GM23248 (cell line): ENCODE data around the gene ZNRF1. TPM values are rescaled to one million over a fixed set of nuclear protein-coding genes. Genes with fewer than 3 reads are reported as not detected.

Experiments
- DNase-seq: peaks from one replicate; pipeline ENCODE4 v3.0.0-alpha.2; 2015
- H2AFZ ChIP-seq: fragments of 200-600 bp; sonication (generic); 2 replicates; pipeline ENCODE4 v1.6.1; 2016; ENCODE audit warnings: antibody characterized with exemption
- H3F3A ChIP-seq: fragments of 200-600 bp; sonication (generic); 2 replicates; pipeline ENCODE4 v1.6.1; 2016; ENCODE audit warnings: mild to moderate bottlenecking, antibody characterized with exemption, mixed run types; ENCODE audit not compliant: insufficient read depth
- H3K27ac ChIP-seq: fragments of 200-600 bp; sonication (generic); 2 replicates; pipeline ENCODE4 v1.5.1; 2016; ENCODE audit warnings: mild to moderate bottlenecking
- H3K27me3 ChIP-seq: fragments of 200-600 bp; sonication (generic); replicated peaks from 2 replicates; pipeline ENCODE4 v1.6.1; 2016; ENCODE audit warnings: mild to moderate bottlenecking; ENCODE audit not compliant: insufficient read depth
- H3K36me3 ChIP-seq: fragments of 200-600 bp; sonication (generic); 2 replicates; pipeline ENCODE4 v1.6.1; 2016; ENCODE audit warnings: low read depth, mild to moderate bottlenecking
- H3K4me1 ChIP-seq: fragments of 200-600 bp; sonication (generic); 2 replicates; pipeline ENCODE4 v1.6.1; 2016; ENCODE audit warnings: mild to moderate bottlenecking; ENCODE audit not compliant: insufficient read depth
- H3K4me2 ChIP-seq: fragments of 200-600 bp; sonication (generic); one replicate; pipeline ENCODE4 v1.6.1; 2016; ENCODE audit warnings: mild to moderate bottlenecking; ENCODE audit not compliant: unreplicated experiment
- H3K4me3 ChIP-seq: fragments of 200-600 bp; sonication (generic); 2 replicates; pipeline ENCODE4 v1.5.1; 2016; ENCODE audit warnings: mild to moderate bottlenecking
- H3K79me2 ChIP-seq: fragments of 200-600 bp; sonication (generic); 2 replicates; pipeline ENCODE4 v1.6.1; 2016; ENCODE audit warnings: mild to moderate bottlenecking; ENCODE audit not compliant: insufficient read depth
- H3K9ac ChIP-seq: fragments of 200-600 bp; sonication (generic); 2 replicates; pipeline ENCODE4 v1.6.1; 2016; ENCODE audit warnings: mild to moderate bottlenecking
- H3K9me2 ChIP-seq: fragments of 200-600 bp; sonication (generic); 2 replicates; pipeline ENCODE4 v1.6.1; 2016; ENCODE audit warnings: mixed run types, mild to moderate bottlenecking, moderate library complexity; ENCODE audit not compliant: insufficient read depth
- H3K9me3 ChIP-seq: fragments of 200-600 bp; sonication (generic); one replicate; pipeline ENCODE4 v1.6.1; 2017; ENCODE audit warnings: low read depth
- H4K20me1 ChIP-seq: fragments of 200-600 bp; sonication (generic); 2 replicates; pipeline ENCODE4 v1.6.0; 2016; ENCODE audit not compliant: insufficient read depth
- EZH2 ChIP-seq: fragments of 200-600 bp; sonication (generic); IDR thresholded peaks from 2 replicates; pipeline ENCODE4 v1.6.1; 2018; ENCODE audit warnings: antibody characterized with exemption, mild to moderate bottlenecking; ENCODE audit not compliant: insufficient read depth, poor library complexity, severe bottlenecking
- EZH2phosphoT487 ChIP-seq: fragments of 200-600 bp; sonication (generic); IDR thresholded peaks from 2 replicates; pipeline ENCODE4 v1.6.1; 2018; ENCODE audit warnings: antibody characterized with exemption, moderate library complexity, mild to moderate bottlenecking, low read depth; ENCODE audit not compliant: insufficient read depth
- WGBS, 2 experiments: methylation state at CpG; one replicate each; pipeline ENCODE4 v1.1.6; 2015 to 2017; ENCODE audit warnings: low lambda C conversion rate in 2 of 2, low coverage in 1 of 2; ENCODE audit errors: missing lambda C conversion rate in 2 of 2; 5-methylcytosine and 5-hydroxymethylcytosine counted together
- in situ Hi-C: fragments of 300-500 bp; cut with MboI; formaldehyde crosslinking; loops from 2 replicates; pipeline ENCODE4 v1.15.0; 2020
- polyA plus RNA-seq: library from polyadenylated mRNA; unstranded; fragments of >200 nt; fragmentation: Nextera tagmentation; extraction: Ambion mirVana; gene quantifications from 2 replicates; pipeline ENCODE4 v1.2.1, GENCODE V29; 2016
- total RNA-seq: library from RNA; depleted of rRNA; stranded (reverse); fragments of >200 nt; shearing (Covaris generic); gene quantifications from 2 replicates; pipeline ENCODE4 v1.2.3, GENCODE V29; 2014

ZNRF1 gene
- total and polyA plus RNA-seq, 2 experiments from 2014 or later: 7.1 to 17.2 TPM

- H3K9me3 ChIP-seq: no peaks in the 10 kb centered on the region
- peaks cover 12% of the 10 kb centered on the region for H3F3A ChIP-seq
- no peaks in the 10 kb centered on the region for H3K27me3 ChIP-seq
- H3K79me2 ChIP-seq: no peaks in the 10 kb centered on the region
- peaks cover 23% of the 10 kb centered on the region for H3K4me1 ChIP-seq
- TF ChIP-seq EZH2: no peak
- no peak for TF ChIP-seq EZH2phosphoT487
- H3K9me2 ChIP-seq: no peaks in the 10 kb centered on the region
- no peak overlapping the region for H3K9ac ChIP-seq
- no peak overlapping the region for H3K27ac ChIP-seq
- no peak overlapping the region for H2AFZ ChIP-seq
- in situ Hi-C loops: loop anchor here (5.0 kb wide), 1 partner anchor 103 kb away; no protein-coding TSS in a partner anchor
- no peaks in the 10 kb centered on the region for H4K20me1 ChIP-seq
- no peaks in the 10 kb centered on the region for H3K36me3 ChIP-seq
- H3K4me2 ChIP-seq: no peak overlapping the region
- 55 to 61% methylated on average over 10 of the region's 10 CpGs for WGBS, 2 experiments
- no peak overlapping the region for H3K4me3 ChIP-seq
- peak; percentile 20 for DNase-seq
Measured at GRCh38 chr16:75105306-75106061, 106.7 kb downstream of the ZNRF1 start.

- DNase-seq: peak; percentile 24
- Histone ChIP-seq H2AFZ (no peak overlapping the region), H3K4me3 (no peak overlapping the region), H4K20me1 (no peaks in the 10 kb centered on the region), H3F3A (peaks cover 17% of the 10 kb centered on the region), H3K4me1 (peaks cover 30% of the 10 kb centered on the region), H3K9me3 (no peaks in the 10 kb centered on the region), H3K27ac (no peak overlapping the region), H3K9me2 (no peaks in the 10 kb centered on the region), H3K27me3 (no peaks in the 10 kb centered on the region), H3K36me3 (no peaks in the 10 kb centered on the region), H3K9ac (no peak overlapping the region), H3K4me2 (no peak overlapping the region), H3K79me2 (no peaks in the 10 kb centered on the region)
- TF ChIP-seq EZH2phosphoT487: no peak
- no peak for TF ChIP-seq EZH2
- 95 to 96% methylated on average over 20 of the region's 20 CpGs for WGBS, 2 experiments
- in situ Hi-C loops: loop anchor here (5.0 kb wide), 1 partner anchor 104 kb away; no protein-coding TSS in a partner anchor
Measured at GRCh38 chr16:75106351-75107274, 107.8 kb downstream of the ZNRF1 start.

GRCh38 chr16:75107505-75107904, 108.7 kb downstream of the ZNRF1 start:
- in situ Hi-C loops: loop anchor here (5.0 kb wide), 1 partner anchor 105 kb away; no protein-coding TSS in a partner anchor
- no peak for DNase-seq
- H3K4me2 ChIP-seq: no peak overlapping the region
- H3K9ac ChIP-seq: no peak overlapping the region
- H2AFZ ChIP-seq: no peak overlapping the region
- H3K27ac ChIP-seq: no peak overlapping the region
- peaks cover 30% of the 10 kb centered on the region for H3K4me1 ChIP-seq
- H3F3A ChIP-seq: peaks cover 17% of the 10 kb centered on the region
- no peaks in the 10 kb centered on the region for H3K36me3 ChIP-seq
- no peak overlapping the region for H3K4me3 ChIP-seq
- no peaks in the 10 kb centered on the region for H3K79me2 ChIP-seq
- TF ChIP-seq EZH2phosphoT487: no peak
- no peaks in the 10 kb centered on the region for H3K27me3 ChIP-seq
- no peaks in the 10 kb centered on the region for H3K9me2 ChIP-seq
- H4K20me1 ChIP-seq: no peaks in the 10 kb centered on the region
- H3K9me3 ChIP-seq: no peaks in the 10 kb centered on the region
- 95 to 97% methylated on average over 10 of the region's 10 CpGs for WGBS, 2 experiments
